ENCODE results near the gene IL12A.

- TF ChIP-seq POLR2A (IDR thresholded peaks at IDR 0.05; ENCODE audit: low read length), result no peak
- no peak for TF ChIP-seq GATA1 (IDR thresholded peaks at IDR 0.05; ENCODE audit: low read depth, low read length)
Observed at GRCh38 chr3:159995091-159995490, 6.5 kb downstream of the IL12A start.

Data from erythroblast (primary cell).